ENCODE results near the gene CD300H.

GRCh38 chr17:74616696-74617095, 49.4 kb upstream of the CD300H start:
- TF ChIP-seq, protein P1, sequence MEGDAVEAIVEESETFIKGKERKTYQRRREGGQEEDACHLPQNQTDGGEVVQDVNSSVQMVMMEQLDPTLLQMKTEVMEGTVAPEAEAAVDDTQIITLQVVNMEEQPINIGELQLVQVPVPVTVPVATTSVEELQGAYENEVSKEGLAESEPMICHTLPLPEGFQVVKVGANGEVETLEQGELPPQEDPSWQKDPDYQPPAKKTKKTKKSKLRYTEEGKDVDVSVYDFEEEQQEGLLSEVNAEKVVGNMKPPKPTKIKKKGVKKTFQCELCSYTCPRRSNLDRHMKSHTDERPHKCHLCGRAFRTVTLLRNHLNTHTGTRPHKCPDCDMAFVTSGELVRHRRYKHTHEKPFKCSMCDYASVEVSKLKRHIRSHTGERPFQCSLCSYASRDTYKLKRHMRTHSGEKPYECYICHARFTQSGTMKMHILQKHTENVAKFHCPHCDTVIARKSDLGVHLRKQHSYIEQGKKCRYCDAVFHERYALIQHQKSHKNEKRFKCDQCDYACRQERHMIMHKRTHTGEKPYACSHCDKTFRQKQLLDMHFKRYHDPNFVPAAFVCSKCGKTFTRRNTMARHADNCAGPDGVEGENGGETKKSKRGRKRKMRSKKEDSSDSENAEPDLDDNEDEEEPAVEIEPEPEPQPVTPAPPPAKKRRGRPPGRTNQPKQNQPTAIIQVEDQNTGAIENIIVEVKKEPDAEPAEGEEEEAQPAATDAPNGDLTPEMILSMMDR (IDR thresholded peaks at IDR 0.05), result no peak
- TF ChIP-seq POLR2A (IDR thresholded peaks at IDR 0.05) (no peak), POLR2AphosphoS5 (IDR thresholded peaks at IDR 0.05) (no peak)

Measured in breast epithelium (tissue), 3 donors.